Lower lobe of right lung (tissue), 2 donors: ENCODE results near the gene GNG14. TPM values are rescaled to one million over a fixed set of nuclear protein-coding genes. Genes with fewer than 3 reads are reported as not detected.

Source experiments
- ATAC-seq, 2 donors: fragments of 200-7000 bp; cut with Tn5 transposase; one replicate each; pipeline ENCODE4 v1.9.1; 2020 to 2022; ENCODE audit warnings: mild to moderate bottlenecking in 2 of 2, moderate library complexity in 2 of 2
- DNase-seq: peaks from one replicate; pipeline ENCODE4 v3.0.0-alpha.2; 2020
- H3K27ac ChIP-seq: fragments of 200-600 bp; one replicate; pipeline ENCODE4 v1.8.0; 2022
- H3K27me3 ChIP-seq: fragments of 200-600 bp; one replicate; pipeline ENCODE4 v1.8.0; 2022; ENCODE audit warnings: low read depth
- H3K36me3 ChIP-seq: fragments of 200-600 bp; one replicate; pipeline ENCODE4 v1.8.0; 2022; ENCODE audit warnings: mild to moderate bottlenecking
- H3K4me1 ChIP-seq: fragments of 200-600 bp; one replicate; pipeline ENCODE4 v1.8.0; 2022
- H3K4me3 ChIP-seq: fragments of 200-600 bp; one replicate; pipeline ENCODE4 v1.8.0; 2022; ENCODE audit warnings: mild to moderate bottlenecking
- H3K9me3 ChIP-seq: fragments of 200-600 bp; one replicate; pipeline ENCODE4 v1.8.0; 2022
- CTCF ChIP-seq: fragments of 200-600 bp; IDR thresholded peaks from one replicate; pipeline ENCODE4 v1.8.0; 2022; ENCODE audit warnings: antibody characterized with exemption, mild to moderate bottlenecking
- intact Hi-C: fragments of 100-400 bp; cut with DNase I; formaldehyde crosslinking; loops from one replicate; pipeline ENCODE4 v1.11.0; 2022
- total RNA-seq: library from RNA; stranded (reverse); fragmentation: NEBNext Ultra II Directional; extraction: Animal tissue kit (Norgen Biotek cat#: 25700); gene quantifications from one replicate; pipeline ENCODE4 v1.2.1, GENCODE V29; 2021
- donor health status: DM: no; HTN: yes; CAD: no; lungs with severe emphysema.

GNG14 gene
- total RNA-seq, 1 donor from 2014 or later, result not detected

- Histone ChIP-seq H3K4me3 (peak overlapping the region; percentile 95), H3K4me1 (peaks cover 50% of the 10 kb centered on the region), H3K27ac (peak overlapping the region; percentile 98), H3K36me3 (peaks cover 38% of the 10 kb centered on the region), H3K9me3 (no peaks in the 10 kb centered on the region), H3K27me3 (no peaks in the 10 kb centered on the region)
- TF ChIP-seq CTCF, result no peak
- no peak for DNase-seq
- intact Hi-C loops, result no loop called here
- no peak for ATAC-seq
These were observed 19.5 kb upstream of the GNG14 start for GRCh38 chr19:12668346-12668745.

GRCh38 chr19:12668932-12669269 is 18.9 kb upstream of the GNG14 start:
- Histone ChIP-seq H3K9me3 (no peaks in the 10 kb centered on the region), H3K27me3 (no peaks in the 10 kb centered on the region), H3K4me1 (peaks cover 50% of the 10 kb centered on the region), H3K4me3 (peak overlapping the region; percentile 95), H3K36me3 (peaks cover 38% of the 10 kb centered on the region), H3K27ac (peak overlapping the region; percentile 98)
- DNase-seq, result peak; percentile 76
- TF ChIP-seq CTCF, result no peak
- peak; percentile 8 to 25 for ATAC-seq
- intact Hi-C loops, result no loop called here

- intact Hi-C loops, result no loop called here
- H3K4me1 ChIP-seq, result peaks cover 46% of the 10 kb centered on the region
- ATAC-seq (peak; percentile 66 to 82), DNase-seq (peak; percentile 86)
- peak overlapping the region; percentile 98 for H3K27ac ChIP-seq
- no peaks in the 10 kb centered on the region for H3K9me3 ChIP-seq
- H3K36me3 ChIP-seq, result peaks cover 38% of the 10 kb centered on the region
- no peaks in the 10 kb centered on the region for H3K27me3 ChIP-seq
- peak overlapping the region; percentile 95 for H3K4me3 ChIP-seq
- TF ChIP-seq CTCF, result peak; percentile 15
These were observed 18.3 kb upstream of the GNG14 start for GRCh38 chr19:12669270-12670158.

GRCh38 chr19:12670159-12670928 is 17.5 kb upstream of the GNG14 start:
- DNase-seq (no peak), ATAC-seq (no peak)

More at GRCh38 chr19:12670159-12670928, 17.5 kb upstream of the GNG14 start:
- H3K4me3 ChIP-seq, result peak overlapping the region; percentile 95
- intact Hi-C loops, result no loop called here
- no peak for TF ChIP-seq CTCF
- peaks cover 40% of the 10 kb centered on the region for H3K36me3 ChIP-seq
- peak overlapping the region; percentile 98 for H3K27ac ChIP-seq
- peaks cover 40% of the 10 kb centered on the region for H3K4me1 ChIP-seq
- no peaks in the 10 kb centered on the region for H3K9me3 ChIP-seq
- no peaks in the 10 kb centered on the region for H3K27me3 ChIP-seq
